ENCODE results near the gene COL11A1. TPM values are rescaled to one million over a fixed set of nuclear protein-coding genes. Genes with fewer than 3 reads are reported as not detected.

COL11A1 gene
- polyA plus RNA-seq, 1 of the 3 experiments (the other 2 are of a cell fraction) = 0.13 TPM

- TF ChIP-seq RAD21 (IDR thresholded peaks at IDR 0.05; ENCODE audit: low read length) = no peak
- no peak for TF ChIP-seq MEF2A (IDR thresholded peaks at IDR 0.05; ENCODE audit: borderline replicate concordance, low read depth)
- peak; percentile 53; the same call in 1 of the 2 replicates for TF ChIP-seq TEAD4 (IDR thresholded peaks at IDR 0.05; ENCODE audit: borderline replicate concordance, insufficient read depth)
- no peak for TF ChIP-seq RFX5 (IDR thresholded peaks at IDR 0.05; ENCODE audit: low read length)
- no peak for TF ChIP-seq RCOR1 (IDR thresholded peaks at IDR 0.05; ENCODE audit: low read length)
- TF ChIP-seq ZBTB33 (IDR thresholded peaks at IDR 0.05; ENCODE audit: borderline replicate concordance, low read depth) = no peak
- no peak for TF ChIP-seq SMC3 (IDR thresholded peaks at IDR 0.05; ENCODE audit: low read depth, low read length)
- TF ChIP-seq TCF12 (IDR thresholded peaks at IDR 0.05) = peak; percentile 77
Observed at GRCh38 chr1:102897557-102897956, 210.8 kb downstream of the COL11A1 start (continued).

- Histone ChIP-seq H3K79me2 (ENCODE audit: insufficient read depth) (no peaks in the 10 kb centered on the region), H3K36me3 (replicated peaks in 1 of 2; ENCODE audit: control insufficient read depth in 1 of 2, insufficient read depth in 2 of 2, low read length in 1 of 2) (no peaks in the 10 kb centered on the region), H3K4me2 (no peak overlapping the region), H3K9me2 (no peaks in the 10 kb centered on the region), H3K9ac (no peak overlapping the region), H2AFZ (ENCODE audit: low read depth) (no peak overlapping the region), H3K27ac (ENCODE audit: low read depth in 2 of 2, low read length in 1 of 2) (peak overlapping the region in 1 of 2 experiments; percentile 75; a peak in 3 of 4 replicates), H3K4me1 (ENCODE audit: control insufficient read depth in 1 of 2, insufficient read depth in 2 of 2, low read depth in 1 of 2, low read length in 1 of 2) (peaks cover 0 to 17% of the 10 kb centered on the region in 2 experiments; a peak in 3 of 4 replicates), H3K9me3 (no peaks in the 10 kb centered on the region), H4K20me1 (ENCODE audit: insufficient read depth) (no peaks in the 10 kb centered on the region), H3K4me3 (ENCODE audit: low read depth in 2 of 2, low read length in 1 of 2) (no peak overlapping the region), H3F3A (replicated peaks; ENCODE audit: insufficient read depth) (peaks cover 16% of the 10 kb centered on the region), H3K27me3 (ENCODE audit: insufficient read depth) (no peaks in the 10 kb centered on the region)
- ChIA-PET CTCF (interaction anchor here (1.0 kb wide), 1 partner anchor 10 kb away, joined by 4 read pairs; no protein-coding TSS in a partner anchor), POLR2A (no interaction called here)
- no peak for DNase-seq
- 54% methylated on average over 2 of the region's 2 CpGs for WGBS (ENCODE audit: low lambda C conversion rate)
- TF ChIP-seq FOXJ3 (CRISPR knock-in tag; IDR thresholded peaks at IDR 0.05) (no peak), GABPA (IDR thresholded peaks at IDR 0.05; ENCODE audit: low read depth) (no peak), REST (IDR thresholded peaks at IDR 0.05; ENCODE audit: low read depth, low read length) (no peak), TEAD4 (IDR thresholded peaks at IDR 0.05; ENCODE audit: borderline replicate concordance, insufficient read depth) (no peak), NRF1 (IDR thresholded peaks at IDR 0.05; ENCODE audit: low read depth, low read length) (no peak), CHD2 (IDR thresholded peaks at IDR 0.05; ENCODE audit: low read length, partially characterized antibody) (no peak)
Observed at GRCh38 chr1:102896771-102897170, 211.6 kb downstream of the COL11A1 start.
